ENCODE measurements around the gene TARDBP. TPM values are rescaled to one million over a fixed set of nuclear protein-coding genes. Genes with fewer than 3 reads are reported as not detected.

TARDBP gene
- polyA plus RNA-seq, 10 donors, result 141 to 224 (median 183) TPM

Other genes starting within 250 kb of the TARDBP start
- gene CASZ1, start 216.0 kb upstream of the TARDBP start, polyA plus RNA-seq (ENCODE audit: insufficient read length in 10 of 10), result 10 to 100 TPM; 28.3 to 57.9 (median 43.4) TPM
- 1 to 10 TPM; 1.1 to 5.9 (median 2.2) TPM for gene MASP2, start 34.6 kb downstream of the TARDBP start, polyA plus RNA-seq (ENCODE audit: insufficient read length in 10 of 10)
- gene SRM, start 47.4 kb downstream of the TARDBP start, polyA plus RNA-seq (ENCODE audit: insufficient read length in 10 of 10), result 10 to 100 TPM; 47.6 to 89.3 (median 67.9) TPM
- gene EXOSC10, start 87.2 kb downstream of the TARDBP start, polyA plus RNA-seq (ENCODE audit: insufficient read length in 10 of 10), result 10 to 100 TPM; 40.6 to 81.9 (median 56.2) TPM
- 1 to 10 TPM in 5 of 10 donors, under 1 TPM in 5; 0.34 to 2.3 (median 1.1) TPM for gene ANGPTL7, start 176.7 kb downstream of the TARDBP start, polyA plus RNA-seq (ENCODE audit: insufficient read length in 10 of 10)
- gene MTOR, start 249.9 kb downstream of the TARDBP start, polyA plus RNA-seq (ENCODE audit: insufficient read length in 10 of 10), result 10 to 100 TPM; 21.1 to 31.6 (median 28.0) TPM

Measured in muscle of back (tissue), 10 donors.